ENCODE data around the gene SH3TC2.

Gene SH3TC2

DNA sequence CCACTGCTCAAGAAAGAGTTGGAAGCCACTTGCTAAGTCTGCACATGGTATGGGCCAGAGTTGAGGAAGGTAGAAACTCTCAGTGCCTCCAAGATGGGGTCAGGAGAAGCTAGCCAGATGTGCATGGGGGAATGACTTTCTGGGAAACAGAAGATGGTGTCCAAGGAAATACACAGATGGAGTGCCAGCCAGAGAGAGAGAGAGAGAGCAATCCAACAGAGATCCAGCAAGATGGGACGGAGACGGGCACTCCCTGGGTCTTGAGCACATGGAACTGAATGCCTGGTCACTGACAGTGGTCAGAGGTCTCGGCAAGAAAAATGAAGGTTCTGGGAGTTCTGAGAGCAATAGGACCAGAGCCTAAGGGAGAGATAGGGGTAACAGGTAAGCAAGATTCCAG lies 82.1 kb downstream of the SH3TC2 start:
- TF ChIP-seq JUND (IDR thresholded peaks at IDR 0.05; ENCODE audit: low read depth): no peak
- no peak for DNase-seq (ENCODE audit: low read depth in 1 of 2, low spot score in 1 of 2)
- in situ Hi-C loops (cut with HindIII; ENCODE audit: low pct_unique_long_range_greater_than_20kb, low sequenced_read_pairs): no loop called here

DNA sequence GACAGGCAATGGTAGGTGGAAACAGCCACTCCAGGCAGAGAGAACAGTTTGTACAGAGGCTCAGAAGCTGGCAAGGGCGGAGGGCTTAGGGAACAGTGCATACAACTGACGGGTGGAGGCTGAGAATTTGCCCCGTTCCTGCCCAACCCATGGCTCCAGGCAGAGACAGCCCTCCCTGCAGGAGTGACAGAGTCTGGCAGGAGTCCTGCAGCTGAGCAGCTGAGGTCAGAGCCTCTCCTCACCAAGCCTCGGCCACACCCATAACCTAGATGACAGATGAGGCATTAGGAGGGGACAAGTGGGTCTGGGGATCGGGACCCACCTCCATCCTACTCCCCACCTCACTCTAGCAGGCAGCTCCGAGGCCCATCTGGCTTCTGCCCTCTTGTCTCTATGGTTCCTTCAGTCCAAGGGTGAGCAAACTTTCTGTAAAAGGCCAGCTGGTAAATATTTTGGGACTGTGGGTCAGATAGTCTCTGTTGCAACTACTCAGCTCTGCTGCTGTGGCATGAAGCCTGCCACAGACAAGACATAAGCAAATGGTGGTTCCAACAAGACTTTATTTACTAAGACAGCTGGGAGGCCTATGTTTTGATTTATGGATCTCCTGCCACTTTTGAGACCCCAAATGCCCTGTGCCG lies 83.7 kb downstream of the SH3TC2 start:
- TF ChIP-seq JUND (IDR thresholded peaks at IDR 0.05; ENCODE audit: low read depth): no peak
- in situ Hi-C loops (cut with HindIII; ENCODE audit: low pct_unique_long_range_greater_than_20kb, low sequenced_read_pairs): no loop called here
- DNase-seq (ENCODE audit: low read depth in 1 of 2, low spot score in 1 of 2): no peak

DNA sequence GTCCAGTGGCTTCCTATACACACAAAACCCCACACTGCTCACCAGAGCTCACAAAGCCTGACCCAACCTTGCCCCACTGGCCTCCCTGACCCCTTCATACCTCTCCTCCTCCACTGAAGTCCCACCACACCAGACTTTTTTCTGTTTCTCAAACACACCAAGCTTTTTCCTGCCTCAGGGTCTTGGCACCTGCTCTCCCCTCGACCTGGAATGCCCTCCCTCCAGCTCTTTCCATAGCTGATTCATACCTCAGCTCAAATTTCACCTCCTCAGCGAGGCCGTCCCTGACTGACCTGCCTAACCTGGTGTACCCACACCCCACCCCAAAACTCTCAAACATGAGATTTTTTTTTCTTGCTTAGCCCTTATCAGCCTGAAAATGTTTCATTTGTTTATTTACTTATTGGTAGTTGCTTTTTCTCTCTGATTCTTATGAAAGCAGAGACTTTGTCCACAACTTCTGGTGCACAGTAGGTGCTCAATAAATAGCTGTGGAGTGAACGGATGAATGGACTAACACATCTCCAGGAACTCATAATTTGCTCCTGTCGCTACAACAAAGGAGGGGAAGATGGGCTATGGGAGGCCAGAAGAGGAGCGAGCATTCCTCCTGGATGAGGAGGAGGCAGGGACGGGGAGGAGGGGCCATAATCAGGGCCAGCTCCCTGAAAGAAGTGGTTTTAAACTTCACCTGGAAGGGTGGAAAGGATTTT lies 84.3 kb downstream of the SH3TC2 start:
- no peak for TF ChIP-seq JUND (IDR thresholded peaks at IDR 0.05; ENCODE audit: low read depth)
- DNase-seq (ENCODE audit: low read depth in 1 of 2, low spot score in 1 of 2): no peak
- in situ Hi-C loops (cut with HindIII; ENCODE audit: low pct_unique_long_range_greater_than_20kb, low sequenced_read_pairs): no loop called here

DNA sequence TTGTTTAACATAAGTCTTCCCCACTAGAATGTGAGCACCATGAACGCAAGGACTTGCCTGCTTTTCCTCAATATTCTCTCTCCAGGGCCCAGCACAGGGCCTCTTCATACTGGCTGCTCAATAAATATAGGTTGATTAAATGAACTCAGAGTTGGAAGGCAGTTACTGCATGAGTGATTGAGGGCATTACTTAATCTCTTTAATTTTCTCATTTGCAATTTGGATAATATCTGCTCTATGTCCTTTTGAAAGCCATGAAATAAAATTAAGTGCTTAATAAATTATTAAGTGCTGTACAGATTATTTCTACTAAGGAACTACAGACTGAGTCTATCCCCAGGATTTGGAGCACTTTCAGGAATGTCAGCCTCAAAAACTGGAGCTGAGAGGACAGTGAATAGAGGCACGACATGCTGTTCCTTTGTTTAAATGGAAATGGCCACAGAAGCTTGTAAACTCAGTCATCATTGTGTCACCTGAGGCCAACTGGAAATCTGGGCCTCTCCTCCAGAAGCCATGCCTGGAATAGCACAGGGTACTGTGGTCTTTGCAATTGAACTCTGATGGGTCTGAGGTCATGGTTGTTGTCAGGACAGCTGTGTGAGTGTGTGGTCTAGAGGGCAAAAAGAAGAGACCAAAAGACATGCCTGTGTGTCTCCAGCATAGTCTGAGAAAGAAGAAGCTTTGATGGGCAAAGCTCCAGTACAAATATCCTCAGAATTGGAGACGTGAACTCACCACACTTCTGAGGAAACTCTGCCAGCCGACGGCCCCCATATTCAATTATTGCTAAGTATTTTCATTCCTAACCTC lies 86.1 kb downstream of the SH3TC2 start:
- no peak for TF ChIP-seq JUND (IDR thresholded peaks at IDR 0.05; ENCODE audit: low read depth)
- DNase-seq (ENCODE audit: low read depth in 1 of 2, low spot score in 1 of 2): no peak
- in situ Hi-C loops (cut with HindIII; ENCODE audit: low pct_unique_long_range_greater_than_20kb, low sequenced_read_pairs): no loop called here

DNA sequence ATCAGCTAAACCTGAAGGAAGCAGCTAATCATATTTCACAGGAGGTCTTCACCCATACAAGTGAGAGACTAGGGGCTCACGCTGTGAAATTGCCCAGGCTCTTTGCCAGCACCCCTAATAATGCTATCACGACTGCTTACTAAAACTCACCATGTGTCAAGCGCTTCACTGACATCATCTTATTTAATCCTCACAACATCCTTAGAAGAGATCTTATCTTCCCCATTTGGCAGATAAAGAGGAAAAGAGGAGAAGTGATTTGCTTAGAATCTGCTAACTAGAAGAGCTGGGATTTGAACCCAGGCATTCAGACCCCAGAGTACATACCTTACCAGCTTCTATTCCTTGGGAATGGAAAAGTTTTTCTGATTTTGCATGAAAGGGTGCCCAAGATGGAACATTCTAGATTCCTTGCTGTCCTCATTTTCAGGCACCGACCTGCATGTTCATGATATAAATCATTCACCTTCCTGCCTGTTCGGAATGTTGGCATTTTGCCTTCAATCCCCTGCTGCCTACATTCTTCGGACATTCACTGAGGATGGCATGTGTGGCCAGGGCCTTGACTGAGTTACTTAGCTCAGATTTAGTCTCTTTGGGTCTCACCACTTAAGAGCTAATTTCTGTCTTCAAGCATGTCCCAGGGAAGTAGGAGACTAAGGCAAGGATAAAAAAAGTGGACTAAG lies 88.1 kb downstream of the SH3TC2 start:
- in situ Hi-C loops (cut with HindIII; ENCODE audit: low pct_unique_long_range_greater_than_20kb, low sequenced_read_pairs): no loop called here
- DNase-seq (ENCODE audit: low read depth in 1 of 2, low spot score in 1 of 2): peak in 1 of 2 experiments; percentile 58
- TF ChIP-seq JUND (IDR thresholded peaks at IDR 0.05; ENCODE audit: low read depth): no peak

DNA sequence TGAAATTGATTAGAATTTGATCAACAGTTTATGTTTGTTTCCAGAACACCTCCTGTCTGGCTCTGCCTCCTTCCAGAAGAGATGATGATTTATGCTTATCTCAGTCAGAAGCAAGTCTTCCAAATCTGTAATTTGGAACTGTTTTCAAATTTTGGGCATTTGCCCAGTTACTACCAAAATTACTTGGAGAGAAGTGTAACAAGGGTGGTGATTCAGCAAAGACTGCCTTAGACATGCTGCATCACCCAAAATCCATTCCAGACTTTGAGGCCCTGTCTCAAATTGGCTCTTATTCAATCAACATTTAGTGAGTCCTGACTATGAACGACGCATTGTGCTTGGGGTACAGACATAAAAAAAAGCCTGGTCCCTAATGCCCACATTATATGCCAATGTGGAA lies 89.4 kb downstream of the SH3TC2 start:
- in situ Hi-C loops (cut with HindIII; ENCODE audit: low pct_unique_long_range_greater_than_20kb, low sequenced_read_pairs): no loop called here

DNA sequence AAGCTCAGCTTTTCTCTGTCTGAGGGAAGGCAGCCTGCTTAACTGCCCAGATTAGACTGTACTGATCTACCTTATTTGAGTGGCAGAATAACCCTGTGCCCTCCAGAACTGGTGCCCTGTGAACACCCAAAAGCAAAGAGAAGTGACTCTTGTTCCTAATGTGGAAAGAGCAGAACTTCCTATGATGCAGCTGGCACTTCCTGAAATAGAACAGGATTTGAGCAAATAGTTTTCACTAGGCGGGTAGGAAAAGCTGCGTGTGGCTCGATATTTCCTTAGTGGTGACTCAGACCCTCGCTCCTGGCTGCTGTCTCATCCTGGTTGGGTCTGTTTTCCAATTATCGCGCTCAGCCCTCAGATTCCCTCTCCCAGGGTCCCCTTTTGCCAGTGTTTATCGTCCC lies 89.9 kb downstream of the SH3TC2 start:
- in situ Hi-C loops (cut with HindIII; ENCODE audit: low pct_unique_long_range_greater_than_20kb, low sequenced_read_pairs): no loop called here
- no peak for DNase-seq (ENCODE audit: low read depth in 1 of 2, low spot score in 1 of 2)

More for the DNA sequence above, 89.4 kb downstream of the SH3TC2 start:
- DNase-seq (ENCODE audit: low read depth in 1 of 2, low spot score in 1 of 2): no peak
- no peak for TF ChIP-seq JUND (IDR thresholded peaks at IDR 0.05; ENCODE audit: low read depth)

DNA sequence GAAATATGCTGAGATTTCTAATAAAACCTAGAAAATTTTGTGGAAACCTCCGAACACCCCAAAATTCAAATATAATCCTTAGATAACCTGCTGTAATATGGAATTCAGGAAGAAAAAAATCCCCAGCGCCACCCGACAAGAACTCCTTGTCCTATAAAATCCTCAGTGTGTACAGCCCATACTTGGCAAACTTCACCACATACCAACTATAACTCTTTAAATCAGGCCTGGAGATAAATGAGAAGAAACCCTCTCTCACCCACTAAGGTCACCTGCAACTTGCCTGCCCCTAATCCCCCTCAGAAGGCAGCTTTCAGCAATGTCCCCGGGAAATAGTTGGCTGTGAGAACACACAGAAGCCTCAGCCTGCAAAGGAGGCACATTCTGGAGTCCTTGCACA lies 90.5 kb downstream of the SH3TC2 start:
- TF ChIP-seq JUND (IDR thresholded peaks at IDR 0.05; ENCODE audit: low read depth): no peak
- no peak for DNase-seq (ENCODE audit: low read depth in 1 of 2, low spot score in 1 of 2)
- in situ Hi-C loops (cut with HindIII; ENCODE audit: low pct_unique_long_range_greater_than_20kb, low sequenced_read_pairs): no loop called here

More for the DNA sequence above, 89.9 kb downstream of the SH3TC2 start:
- no peak for TF ChIP-seq JUND (IDR thresholded peaks at IDR 0.05; ENCODE audit: low read depth)

DNA sequence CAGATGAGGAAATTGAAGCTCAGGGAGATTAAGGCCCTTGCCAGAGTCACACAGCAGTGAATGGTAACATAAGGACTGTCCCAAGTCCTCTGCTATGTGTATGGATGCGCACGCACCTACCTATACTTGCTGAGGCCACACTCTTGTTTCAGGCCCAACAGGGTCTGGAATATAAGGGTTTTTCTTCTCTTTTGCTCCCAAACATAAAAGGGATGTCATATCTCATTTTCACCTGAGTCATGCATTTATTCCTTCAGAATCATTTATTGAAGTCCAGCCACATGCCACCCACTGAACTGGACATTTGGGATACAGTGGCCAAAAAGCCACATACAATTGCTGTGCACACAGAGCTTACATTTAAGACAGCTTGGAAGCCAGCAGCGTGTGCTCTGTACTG lies 92.0 kb downstream of the SH3TC2 start:
- in situ Hi-C loops (cut with HindIII; ENCODE audit: low pct_unique_long_range_greater_than_20kb, low sequenced_read_pairs): no loop called here
- DNase-seq (ENCODE audit: low read depth in 1 of 2, low spot score in 1 of 2): no peak
- no peak for TF ChIP-seq JUND (IDR thresholded peaks at IDR 0.05; ENCODE audit: low read depth)

DNA sequence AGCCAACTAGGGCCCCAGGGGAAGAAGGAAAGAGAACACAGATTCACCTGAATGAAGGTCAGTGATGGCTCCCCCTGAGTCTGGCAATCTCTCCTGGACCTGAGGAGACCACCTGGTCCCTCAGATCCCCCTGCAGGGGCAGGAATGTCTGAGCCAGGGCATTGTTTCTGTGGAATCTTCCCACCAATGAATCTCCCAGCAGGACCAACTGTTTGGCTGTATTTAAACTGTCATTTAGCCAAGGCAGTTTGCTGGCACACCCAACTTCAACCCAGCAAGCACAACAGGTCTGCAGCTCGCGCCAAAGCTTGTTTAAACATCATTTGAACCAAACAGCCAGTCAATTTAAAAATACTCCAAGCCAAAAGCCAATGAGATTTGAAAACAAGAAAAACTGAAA lies 92.6 kb downstream of the SH3TC2 start:
- in situ Hi-C loops (cut with HindIII; ENCODE audit: low pct_unique_long_range_greater_than_20kb, low sequenced_read_pairs): no loop called here
- no peak for TF ChIP-seq JUND (IDR thresholded peaks at IDR 0.05; ENCODE audit: low read depth)

DNA sequence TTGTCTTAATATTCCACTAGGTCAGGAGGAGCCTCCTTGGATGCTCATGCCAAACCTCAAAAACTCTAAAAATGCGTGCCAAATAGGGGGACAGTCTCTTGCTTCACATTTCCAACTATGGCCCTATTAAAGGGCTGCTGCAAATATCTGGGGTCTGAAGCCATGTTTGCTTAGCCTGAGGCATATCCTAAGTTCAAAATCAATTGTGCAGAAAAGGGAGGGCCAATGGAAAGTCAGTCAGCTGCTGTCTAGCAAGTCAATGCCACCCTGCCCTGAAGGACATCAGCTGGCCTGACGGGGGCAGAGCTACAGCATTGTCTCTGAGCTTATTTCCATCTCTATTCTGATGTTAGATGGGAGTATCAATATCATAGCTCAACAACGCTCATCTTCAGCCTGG lies 93.6 kb downstream of the SH3TC2 start:
- in situ Hi-C loops (cut with HindIII; ENCODE audit: low pct_unique_long_range_greater_than_20kb, low sequenced_read_pairs): no loop called here
- DNase-seq (ENCODE audit: low read depth in 1 of 2, low spot score in 1 of 2): peak in 1 of 2 experiments; percentile 33
- no peak for TF ChIP-seq JUND (IDR thresholded peaks at IDR 0.05; ENCODE audit: low read depth)

More for the DNA sequence above, 92.6 kb downstream of the SH3TC2 start:
- peak; percentile 80 to 94 for DNase-seq (ENCODE audit: low read depth in 1 of 2, low spot score in 1 of 2)

DNA sequence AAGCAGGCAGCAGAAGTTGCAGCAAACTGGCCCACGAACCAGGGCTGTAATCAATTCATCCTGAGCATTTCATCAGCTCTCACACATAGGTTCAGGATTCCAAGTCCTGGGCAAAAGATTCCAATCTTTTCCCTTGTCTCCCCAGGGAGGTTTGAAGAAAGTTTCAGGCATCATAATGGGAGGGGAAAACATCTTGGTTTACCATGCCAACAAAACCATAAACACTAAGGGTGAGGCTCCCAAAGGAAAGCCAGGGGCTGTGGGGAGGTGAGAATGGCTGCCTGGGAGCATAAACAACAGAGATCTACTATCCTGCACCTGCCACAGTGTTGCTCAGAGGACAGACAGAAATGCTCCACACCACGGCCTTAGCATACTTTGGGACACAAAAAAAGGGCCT lies 94.6 kb downstream of the SH3TC2 start:
- in situ Hi-C loops (cut with HindIII; ENCODE audit: low pct_unique_long_range_greater_than_20kb, low sequenced_read_pairs): no loop called here
- TF ChIP-seq JUND (IDR thresholded peaks at IDR 0.05; ENCODE audit: low read depth): no peak
- DNase-seq (ENCODE audit: low read depth in 1 of 2, low spot score in 1 of 2): no peak

All from T47D (cell line).